K562 (cell line): ENCODE results near the gene TAF11. TPM values are rescaled to one million over a fixed set of nuclear protein-coding genes. Genes with fewer than 3 reads are reported as not detected.

Experiments used
- AFF1 ChIP-seq, 2 experiments: fragments of 450-650 bp; IDR thresholded peaks; 2 replicates each; pipeline ENCODE4 v1.6.1; 2018; ENCODE audit warnings: mild to moderate bottlenecking in 2 of 2, low read depth in 1 of 2; ENCODE audit not compliant: partially characterized antibody in 2 of 2
- ARID4B ChIP-seq: sonication (generic); formaldehyde crosslinking; IDR thresholded peaks from 2 replicates; pipeline ENCODE4 v1.8.0; 2022; ENCODE audit warnings: mild to moderate bottlenecking, missing genetic modification reagents
- BMI1 ChIP-seq: fragments of 150-350 bp; IDR thresholded peaks from 2 replicates; pipeline ENCODE4 v1.6.1; 2014; ENCODE audit warnings: low read length
- ILK ChIP-seq: fragments of 450-650 bp; IDR thresholded peaks from 2 replicates; pipeline ENCODE4 v1.6.1; 2016; ENCODE audit warnings: missing genetic modification characterization, low read depth, mild to moderate bottlenecking, missing compliant biosample characterization, moderate library complexity, borderline replicate concordance
- NR2F6 ChIP-seq: fragments of 450-650 bp; formaldehyde crosslinking; IDR thresholded peaks from 2 replicates; pipeline ENCODE4 v1.4.0; 2020; ENCODE audit warnings: mild to moderate bottlenecking
- PPARD ChIP-seq: fragments of 250-450 bp; sonication (Bioruptor Pico); IDR thresholded peaks from 2 replicates; pipeline ENCODE4 v1.8.0; 2022; ENCODE audit warnings: inconsistent platforms, mild to moderate bottlenecking, moderate library complexity
- PRPF4 ChIP-seq: fragments of 200-400 bp; formaldehyde crosslinking; IDR thresholded peaks from one replicate; pipeline ENCODE4 v1.6.1; 2017; ENCODE audit warnings: low read length, low read depth, mild to moderate bottlenecking; ENCODE audit not compliant: insufficient read depth, poor library complexity, severe bottlenecking
- PTTG1 ChIP-seq: fragments of 450-650 bp; IDR thresholded peaks from 2 replicates; pipeline ENCODE4 v1.6.1; 2016; ENCODE audit warnings: low read depth, mild to moderate bottlenecking, missing genetic modification characterization, missing compliant biosample characterization
- SIN3A ChIP-seq, 2 experiments: fragments of 150-350 bp in 1 of 2; IDR thresholded peaks; 2 replicates each; pipeline ENCODE4 v1.6.1; 2011 to 2016; ENCODE audit warnings: borderline replicate concordance in 2 of 2, low read depth in 2 of 2, low read length in 2 of 2, mild to moderate bottlenecking in 2 of 2, moderate library complexity in 2 of 2; ENCODE audit not compliant: control insufficient read depth in 1 of 2
- SIN3B ChIP-seq: fragments of 450-650 bp; IDR thresholded peaks from 2 replicates; pipeline ENCODE4 v1.6.1; 2017; ENCODE audit warnings: low read depth, mild to moderate bottlenecking, moderate library complexity
- STAT5A ChIP-seq: IDR thresholded peaks from 2 replicates; pipeline ENCODE4 v1.6.1; 2012; ENCODE audit warnings: low read length, inconsistent platforms, borderline replicate concordance
- TCFL5 ChIP-seq: fragments of 250-450 bp; sonication (Bioruptor Pico); conservative IDR thresholded peaks from 2 replicates; pipeline ENCODE4 v1.6.1; 2021; ENCODE audit warnings: mild to moderate bottlenecking, moderate library complexity, matching md5 sums
- XRCC3 ChIP-seq: fragments of 450-650 bp; IDR thresholded peaks from 2 replicates; pipeline ENCODE4 v1.6.1; 2017; ENCODE audit warnings: mild to moderate bottlenecking, moderate library complexity
- ZFP91 ChIP-seq: sonication (generic); formaldehyde crosslinking; IDR thresholded peaks from 2 replicates; pipeline ENCODE4 v1.8.0; 2022; ENCODE audit warnings: mild to moderate bottlenecking, missing genetic modification reagents
- ZKSCAN8 ChIP-seq: fragments of 200-800 bp; sonication (Bioruptor generic); IDR thresholded peaks from 2 replicates; pipeline ENCODE4 v1.6.1; 2016; ENCODE audit warnings: missing genetic modification characterization, missing compliant biosample characterization
- polyA plus RNA-seq, 8 experiments: library from polyadenylated mRNA; depleted of rRNA in 4 of 8; stranded (reverse) in 5 of 8; unstranded in 3 of 8; fragments of >200 nt; fragmentation: Nextera tagmentation in 2 of 8; fragmentation: Illumina TruSeq in 1 of 8; extraction: Ambion mirVana in 2 of 8; extraction: Trizol in 1 of 8; gene quantifications; 2 replicates each; pipeline versions ENCODE4 v1.2.1 to v1.2.3, GENCODE V29; 2011 to 2014; ENCODE audit warnings: inconsistent platforms in 1 of 8, missing spikeins in 1 of 8
- total RNA-seq, 7 experiments: library from RNA; depleted of rRNA in 6 of 7; stranded (reverse); fragments of >200 nt in 6 of 7; fragmentation: Illumina TruSeq in 2 of 7; extraction: Trizol in 2 of 7; gene quantifications; 2 replicates each; pipeline versions ENCODE4 v1.2.1 to v1.2.3, GENCODE V29; 2011 to 2021; ENCODE audit warnings: low replicate concordance in 1 of 7

Gene TAF11
- total and polyA plus RNA-seq, 9 of the 15 experiments (the other 6 are each of a cell fraction or from before 2014, with no cell fraction given) = 40.9 to 91.9 (median 71.9) TPM

GRCh38 chr6:34888874-34889555, 1.2 kb upstream of the TAF11 start, which contains the start of gene ANKS1A (continued):
- TF ChIP-seq AFF1 (IDR thresholded peaks at IDR 0.05; ENCODE audit: low read depth in 1 of 2, partially characterized antibody in 2 of 2) (peak in 1 of 2 experiments; percentile 86), ILK (no peak), PRPF4 (no peak), STAT5A (no peak), TCFL5 (no peak), ZFP91 (CRISPR knock-in tag) (no peak), NR2F6 (no peak), SIN3B (peak; percentile 61), PPARD (CRISPR knock-in tag) (no peak), XRCC3 (no peak), BMI1 (no peak), ARID4B (CRISPR knock-in tag) (peak; percentile 91), SIN3A (IDR thresholded peaks at IDR 0.05; ENCODE audit: borderline replicate concordance in 2 of 2, control insufficient read depth in 1 of 2, low read depth in 2 of 2, low read length in 2 of 2) (peak in 1 of 2 experiments; percentile 86; a peak in 2 of 4 replicates), PTTG1 (tag) (no peak), ZKSCAN8 (no peak)
